ENCODE data around the gene RAB10.
"Not testable (repeated sequence)": the region's sequence is repeated elsewhere in the genome, so short reads cannot be mapped to it uniquely, and the experiment has no call there.

Gene RAB10

GRCh38 chr2:26103752-26104151 lies 69.9 kb downstream of the RAB10 start:
- no peak for DNase-seq

GRCh38 chr2:26108701-26109100 lies 74.8 kb downstream of the RAB10 start:
- DNase-seq = not testable (repeated sequence)

- no peak for DNase-seq
Measured at GRCh38 chr2:26112201-26112600, 78.3 kb downstream of the RAB10 start.

- no peak for DNase-seq
Measured at GRCh38 chr2:26114151-26114550, 80.3 kb downstream of the RAB10 start.

GRCh38 chr2:26118682-26119081 lies 84.8 kb downstream of the RAB10 start:
- no peak for DNase-seq

GRCh38 chr2:26119521-26119920 lies 85.6 kb downstream of the RAB10 start:
- no peak for DNase-seq

GRCh38 chr2:26122630-26123029 lies 88.7 kb downstream of the RAB10 start:
- DNase-seq = no peak

GRCh38 chr2:26123426-26123825 lies 89.5 kb downstream of the RAB10 start:
- no peak for DNase-seq

- DNase-seq = no peak
Measured at GRCh38 chr2:26126074-26126473, 92.2 kb downstream of the RAB10 start.

- no peak for DNase-seq
Measured at GRCh38 chr2:26128176-26128575, 94.3 kb downstream of the RAB10 start.

GRCh38 chr2:26130763-26131162 lies 96.9 kb downstream of the RAB10 start:
- no peak for DNase-seq

GRCh38 chr2:26136451-26136850 lies 102.6 kb downstream of the RAB10 start:
- DNase-seq = no peak

GRCh38 chr2:26139269-26140183 lies 105.6 kb downstream of the RAB10 start:
- no peak for DNase-seq

GRCh38 chr2:26141145-26141769 lies 107.4 kb downstream of the RAB10 start:
- DNase-seq = no peak

GRCh38 chr2:26144031-26144430 lies 110.1 kb downstream of the RAB10 start:
- DNase-seq = no peak

- DNase-seq = peak; percentile 62
Measured at GRCh38 chr2:26144953-26145680, 111.2 kb downstream of the RAB10 start.

GRCh38 chr2:26148501-26148900 lies 114.6 kb downstream of the RAB10 start:
- no peak for DNase-seq

GRCh38 chr2:26150243-26150642 lies 116.4 kb downstream of the RAB10 start:
- no peak for DNase-seq

- DNase-seq = no peak
Measured at GRCh38 chr2:26157580-26157979, 123.7 kb downstream of the RAB10 start.

GRCh38 chr2:26161926-26162325 lies 128.0 kb downstream of the RAB10 start:
- no peak for DNase-seq

GRCh38 chr2:26162963-26163362 lies 129.1 kb downstream of the RAB10 start:
- DNase-seq = no peak

GRCh38 chr2:26164231-26164630 lies 130.3 kb downstream of the RAB10 start:
- DNase-seq = no peak

- no peak for DNase-seq
Measured at GRCh38 chr2:26164641-26165211, 130.8 kb downstream of the RAB10 start.
